Natural killer cell (primary cell): ENCODE results near the gene USH1G. TPM values are rescaled to one million over a fixed set of nuclear protein-coding genes. Genes with fewer than 3 reads are reported as not detected.

Experiments
- ATAC-seq, 3 donors: fragments of 150-1000 bp in 2 of 3; fragments of 200-7000 bp in 1 of 3; cut with Tn5 transposase; 1 replicate in 1 of 3; 2 replicates in 2 of 3; pipeline ENCODE4 v1.10.0; 2021; ENCODE audit warnings: mild to moderate bottlenecking in 2 of 3, moderate library complexity in 2 of 3
- DNase-seq, 2 donors: peaks; one replicate each; pipeline versions ENCODE4 v3.0.0 to v3.0.0-alpha.2; 2013 to 2021; ENCODE audit warnings: mixed read lengths in 1 of 2
- H3K27ac ChIP-seq: one replicate; pipeline ENCODE4 v1.5.1; 2013; ENCODE audit warnings: mild to moderate bottlenecking, low read length
- H3K27me3 ChIP-seq: one replicate; pipeline ENCODE4 v1.6.1; 2013; ENCODE audit warnings: low read length; ENCODE audit not compliant: control insufficient read depth, insufficient read depth
- H3K36me3 ChIP-seq: one replicate; pipeline ENCODE4 v1.6.1; 2013; ENCODE audit warnings: low read length; ENCODE audit not compliant: control insufficient read depth, insufficient read depth
- H3K4me1 ChIP-seq: one replicate; pipeline ENCODE4 v1.6.1; 2013; ENCODE audit warnings: low read length; ENCODE audit not compliant: control insufficient read depth, insufficient read depth
- H3K4me3 ChIP-seq: one replicate; pipeline ENCODE4 v1.5.1; 2013; ENCODE audit warnings: low read length
- H3K9me3 ChIP-seq: one replicate; pipeline ENCODE4 v1.6.1; 2013; ENCODE audit warnings: low read length; ENCODE audit not compliant: control insufficient read depth, insufficient read depth
- H3K27ac Mint-ChIP-seq, 2 donors: one replicate each; pipeline ENCODE4 v1.8.0; 2022; ENCODE audit warnings: mild to moderate bottlenecking in 2 of 2, mixed read lengths in 2 of 2, moderate library complexity in 1 of 2
- H3K27me3 Mint-ChIP-seq, 2 donors: one replicate each; pipeline ENCODE4 v1.8.0; 2022; ENCODE audit warnings: low read depth in 2 of 2, mixed read lengths in 2 of 2
- H3K36me3 Mint-ChIP-seq: one replicate; pipeline ENCODE4 v1.8.0; 2022; ENCODE audit warnings: mixed read lengths
- H3K4me1 Mint-ChIP-seq, 2 donors: one replicate each; pipeline ENCODE4 v1.8.0; 2022; ENCODE audit warnings: mixed read lengths in 2 of 2
- H3K4me3 Mint-ChIP-seq: one replicate; pipeline ENCODE4 v1.8.0; 2022; ENCODE audit warnings: mild to moderate bottlenecking, moderate library complexity, mixed read lengths
- H3K9me3 Mint-ChIP-seq, 2 donors: one replicate each; pipeline ENCODE4 v1.8.0; 2022; ENCODE audit warnings: mixed read lengths in 2 of 2
- CTCF ChIP-seq: fragments of 200-600 bp; IDR thresholded peaks from one replicate; pipeline ENCODE4 v1.8.0; 2022; ENCODE audit warnings: antibody characterized with exemption
- WGBS: methylation state at CpG from one replicate; pipeline ENCODE4 v1.1.7; 2013; ENCODE audit warnings: missing lambda C conversion rate; ENCODE audit not compliant: insufficient coverage; 5-methylcytosine and 5-hydroxymethylcytosine counted together
- intact Hi-C: fragments of 100-400 bp; cut with micrococcal nuclease; formaldehyde crosslinking; loops from one replicate; pipeline ENCODE4 v1.14.2; 2022
- total RNA-seq, 4 donors: library from RNA; stranded (reverse); fragments of 120-200 nt in 1 of 4; gene quantifications; one replicate each; pipeline versions ENCODE4 v1.2.3 to v1.2.4, GENCODE V29; 2013 to 2022

Gene USH1G
- total RNA-seq, 3 donors from 2014 or later (not counting 1 experiment from before 2014, with no cell fraction given) = not detected

- H3K9me3 ChIP-seq = no peaks in the 10 kb centered on the region
- H3K4me1 Mint-ChIP-seq = no peaks in the 10 kb centered on the region
- no peak overlapping the region for H3K4me3 ChIP-seq
- no peaks in the 10 kb centered on the region for H3K27me3 Mint-ChIP-seq
- no peaks in the 10 kb centered on the region for H3K27me3 ChIP-seq
- ATAC-seq (no peak), DNase-seq (no peak)
- H3K27ac Mint-ChIP-seq = no peak overlapping the region
- no peaks in the 10 kb centered on the region for H3K36me3 ChIP-seq
- no peak overlapping the region for H3K27ac ChIP-seq
- TF ChIP-seq CTCF = no peak
- H3K4me1 ChIP-seq = no peaks in the 10 kb centered on the region
- intact Hi-C loops = no loop called here
- H3K36me3 Mint-ChIP-seq = no peaks in the 10 kb centered on the region
- no peaks in the 10 kb centered on the region for H3K9me3 Mint-ChIP-seq
- 85% methylated on average over 24 of the region's 24 CpGs for WGBS
- no peak overlapping the region for H3K4me3 Mint-ChIP-seq
Observed at GRCh38 chr17:74952431-74953133, 29.5 kb upstream of the USH1G start.

- H3K9me3 Mint-ChIP-seq = no peaks in the 10 kb centered on the region
- Histone ChIP-seq H3K4me3 (no peak overlapping the region), H3K27ac (no peak overlapping the region), H3K4me1 (no peaks in the 10 kb centered on the region), H3K36me3 (no peaks in the 10 kb centered on the region), H3K27me3 (no peaks in the 10 kb centered on the region), H3K9me3 (no peaks in the 10 kb centered on the region)
- no peak overlapping the region for H3K27ac Mint-ChIP-seq
- no peaks in the 10 kb centered on the region for H3K27me3 Mint-ChIP-seq
- no peak for DNase-seq
- TF ChIP-seq CTCF = no peak
- 81% methylated on average over 32 of the region's 32 CpGs for WGBS
- no peak for ATAC-seq
- intact Hi-C loops = no loop called here
- H3K4me1 Mint-ChIP-seq = no peaks in the 10 kb centered on the region
- H3K4me3 Mint-ChIP-seq = no peak overlapping the region
- no peaks in the 10 kb centered on the region for H3K36me3 Mint-ChIP-seq
Observed at GRCh38 chr17:74951680-74952421, 28.8 kb upstream of the USH1G start.

GRCh38 chr17:74951065-74951464 is 28.0 kb upstream of the USH1G start:
- no peak for DNase-seq
- H3K9me3 Mint-ChIP-seq = no peaks in the 10 kb centered on the region
- H3K27ac Mint-ChIP-seq = no peak overlapping the region
- no peak for TF ChIP-seq CTCF
- H3K4me1 ChIP-seq = no peaks in the 10 kb centered on the region
- no peaks in the 10 kb centered on the region for H3K4me1 Mint-ChIP-seq
- 80% methylated on average over 3 of the region's 3 CpGs for WGBS
- H3K27me3 ChIP-seq = no peaks in the 10 kb centered on the region
- no peaks in the 10 kb centered on the region for H3K36me3 Mint-ChIP-seq
- intact Hi-C loops = no loop called here
- H3K9me3 ChIP-seq = no peaks in the 10 kb centered on the region
- no peaks in the 10 kb centered on the region for H3K27me3 Mint-ChIP-seq
- H3K4me3 Mint-ChIP-seq = no peak overlapping the region
- H3K4me3 ChIP-seq = no peak overlapping the region
- no peak for ATAC-seq
- H3K27ac ChIP-seq = no peak overlapping the region
- H3K36me3 ChIP-seq = no peaks in the 10 kb centered on the region
